IPS-20b (cell line): Measurements from ENCODE around the gene CAGE1.

Experiments
- H3K27ac ChIP-seq: one replicate; pipeline ENCODE4 v1.5.1; 2013; ENCODE audit warnings: low read length
- H3K27me3 ChIP-seq: 2 replicates; pipeline ENCODE4 v1.6.1; 2013; ENCODE audit warnings: mild to moderate bottlenecking, low read length, inconsistent platforms; ENCODE audit not compliant: insufficient read depth
- H3K36me3 ChIP-seq: 2 replicates; pipeline ENCODE4 v1.6.1; 2013; ENCODE audit warnings: low read depth, mild to moderate bottlenecking, inconsistent platforms, low read length, moderate library complexity; ENCODE audit not compliant: insufficient read depth
- H3K4me1 ChIP-seq: 2 replicates; pipeline ENCODE4 v1.6.1; 2013; ENCODE audit warnings: mild to moderate bottlenecking, control low read depth, inconsistent platforms, low read length, moderate library complexity; ENCODE audit not compliant: insufficient read depth
- H3K4me3 ChIP-seq: 2 replicates; pipeline ENCODE4 v1.5.1; 2013; ENCODE audit warnings: mild to moderate bottlenecking, low read length, inconsistent platforms
- H3K9ac ChIP-seq: 2 replicates; pipeline ENCODE4 v1.6.1; 2013; ENCODE audit warnings: low read depth, mild to moderate bottlenecking, inconsistent platforms, low read length, moderate library complexity
- H3K9me3 ChIP-seq: 2 replicates; pipeline ENCODE4 v1.6.1; 2013; ENCODE audit warnings: mild to moderate bottlenecking, low read depth, low read length, inconsistent platforms; ENCODE audit not compliant: insufficient read depth

Gene CAGE1

DNA sequence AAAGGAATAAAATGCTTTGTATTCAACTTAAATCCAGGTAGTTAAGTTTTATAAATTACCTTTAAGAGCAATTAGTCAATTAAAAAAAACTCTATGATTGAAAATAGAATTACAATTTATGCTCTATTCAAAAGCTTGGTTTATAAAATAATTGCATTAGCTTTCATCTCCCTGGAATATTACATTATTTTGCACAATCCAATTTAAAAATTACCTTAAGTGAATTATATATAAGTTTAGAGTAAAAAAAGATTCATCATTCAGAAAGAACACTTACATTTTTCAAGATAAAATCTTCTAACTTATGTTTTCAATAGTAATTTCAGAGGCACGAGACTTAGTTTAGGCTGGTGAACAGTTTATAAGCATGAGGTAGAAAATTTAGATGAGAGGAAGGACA, 91.4 kb downstream of the CAGE1 start:
- H3K36me3 ChIP-seq: peaks cover 99% of the 10 kb centered on the region
- H3K9ac ChIP-seq: no peak overlapping the region
- H3K4me1 ChIP-seq: no peaks in the 10 kb centered on the region
- H3K27me3 ChIP-seq: no peaks in the 10 kb centered on the region
- H3K4me3 ChIP-seq: no peak overlapping the region
- H3K27ac ChIP-seq: no peak overlapping the region
- no peaks in the 10 kb centered on the region for H3K9me3 ChIP-seq

DNA sequence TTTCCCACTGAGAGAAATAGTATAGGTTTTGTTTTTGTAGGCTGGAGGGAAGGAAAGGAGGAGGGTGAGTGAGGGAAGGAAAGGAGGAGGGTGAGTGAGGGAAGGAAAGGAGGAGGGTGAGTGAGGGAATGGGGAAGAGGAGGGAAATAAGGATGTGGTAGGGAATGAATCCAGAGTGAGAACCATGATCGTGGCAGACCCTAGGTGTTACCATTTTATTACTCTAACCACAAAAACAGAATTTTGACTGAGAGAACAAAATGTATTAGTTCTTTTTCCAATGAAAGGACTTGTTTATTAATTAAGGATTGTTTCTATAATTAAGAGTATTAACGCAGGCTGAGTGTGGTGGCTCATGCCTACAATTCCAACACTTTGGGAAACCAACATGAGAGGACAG, 92.9 kb downstream of the CAGE1 start:
- Histone ChIP-seq H3K9me3 (no peaks in the 10 kb centered on the region), H3K9ac (no peak overlapping the region), H3K4me3 (no peak overlapping the region), H3K27ac (no peak overlapping the region), H3K4me1 (no peaks in the 10 kb centered on the region), H3K36me3 (peaks cover 99% of the 10 kb centered on the region), H3K27me3 (no peaks in the 10 kb centered on the region)

DNA sequence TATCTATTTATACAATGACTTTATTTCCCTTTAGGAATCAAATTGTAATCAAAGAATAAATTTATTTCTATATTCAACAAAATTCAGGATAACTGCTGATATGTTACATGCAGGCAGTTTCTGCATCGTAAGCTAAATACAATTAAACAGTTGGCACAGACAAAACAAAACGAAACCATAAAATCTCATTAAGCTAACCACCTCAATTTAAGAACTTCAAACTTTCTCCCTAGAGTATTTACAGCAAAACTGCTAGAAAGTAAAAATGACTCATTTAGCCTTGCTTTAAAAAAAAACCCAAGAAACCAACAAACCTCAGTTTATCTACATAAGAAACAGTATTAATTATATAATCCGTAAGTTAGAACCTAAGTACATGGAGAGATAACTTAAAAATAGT, 93.6 kb downstream of the CAGE1 start:
- Histone ChIP-seq H3K9ac (no peak overlapping the region), H3K4me3 (no peak overlapping the region), H3K9me3 (no peaks in the 10 kb centered on the region), H3K27me3 (no peaks in the 10 kb centered on the region), H3K27ac (no peak overlapping the region), H3K36me3 (peaks cover 99% of the 10 kb centered on the region), H3K4me1 (no peaks in the 10 kb centered on the region)

DNA sequence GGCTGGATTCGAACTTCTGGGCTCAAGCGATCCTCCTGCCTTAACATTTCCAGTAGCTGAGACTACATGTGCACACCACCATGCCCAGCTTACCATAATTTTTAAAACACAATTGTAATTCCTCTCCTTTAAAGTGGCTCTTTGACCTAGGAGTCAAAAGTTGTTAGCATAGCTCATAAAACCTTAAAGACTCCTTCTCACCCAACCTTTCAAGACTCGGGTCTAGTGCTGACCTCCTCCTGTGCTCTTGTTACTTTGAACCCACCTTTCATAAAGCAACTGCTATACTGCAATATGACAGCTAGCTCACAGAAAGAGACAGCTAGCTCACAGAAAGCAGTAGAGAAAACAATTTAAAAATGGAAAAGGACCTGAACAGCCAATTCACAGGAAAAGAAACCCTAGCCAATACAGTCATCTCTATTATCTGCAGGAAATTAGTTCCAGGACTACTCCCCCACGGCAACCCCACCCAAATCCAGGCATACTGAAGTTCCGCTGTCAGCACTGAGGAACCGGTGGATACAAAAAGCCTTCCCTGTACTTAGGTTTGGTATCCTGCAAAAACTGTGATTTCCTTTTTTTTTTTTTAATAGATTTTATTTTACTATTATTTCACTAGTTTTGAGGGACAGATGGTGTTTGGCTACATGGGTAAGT, 96.8 kb downstream of the CAGE1 start:
- Histone ChIP-seq H3K9me3 (no peaks in the 10 kb centered on the region), H3K4me3 (no peak overlapping the region), H3K27me3 (no peaks in the 10 kb centered on the region), H3K36me3 (peaks cover 99% of the 10 kb centered on the region), H3K9ac (no peak overlapping the region), H3K27ac (no peak overlapping the region), H3K4me1 (no peaks in the 10 kb centered on the region)

DNA sequence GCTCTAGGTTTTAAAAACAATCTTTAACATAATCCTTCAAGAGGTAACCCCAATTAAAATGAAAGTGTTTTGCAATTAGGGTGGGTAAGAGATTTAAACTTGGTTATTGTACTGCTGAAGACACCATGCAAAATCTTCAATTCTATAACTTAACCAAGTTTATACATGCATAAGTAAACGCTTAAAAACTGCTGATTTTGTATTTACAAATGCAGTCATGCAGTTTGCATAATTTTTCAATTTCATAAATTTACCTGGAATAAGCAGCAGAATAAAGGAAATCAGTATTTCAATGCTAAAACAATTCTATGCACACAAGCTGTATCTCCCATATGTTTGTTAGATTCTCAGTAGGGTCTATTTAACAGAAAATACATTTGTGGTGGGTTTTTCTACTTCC, 99.5 kb downstream of the CAGE1 start:
- Histone ChIP-seq H3K4me3 (no peak overlapping the region), H3K27me3 (no peaks in the 10 kb centered on the region), H3K9me3 (no peaks in the 10 kb centered on the region), H3K27ac (no peak overlapping the region), H3K4me1 (no peaks in the 10 kb centered on the region), H3K36me3 (peaks cover 97% of the 10 kb centered on the region), H3K9ac (no peak overlapping the region)

DNA sequence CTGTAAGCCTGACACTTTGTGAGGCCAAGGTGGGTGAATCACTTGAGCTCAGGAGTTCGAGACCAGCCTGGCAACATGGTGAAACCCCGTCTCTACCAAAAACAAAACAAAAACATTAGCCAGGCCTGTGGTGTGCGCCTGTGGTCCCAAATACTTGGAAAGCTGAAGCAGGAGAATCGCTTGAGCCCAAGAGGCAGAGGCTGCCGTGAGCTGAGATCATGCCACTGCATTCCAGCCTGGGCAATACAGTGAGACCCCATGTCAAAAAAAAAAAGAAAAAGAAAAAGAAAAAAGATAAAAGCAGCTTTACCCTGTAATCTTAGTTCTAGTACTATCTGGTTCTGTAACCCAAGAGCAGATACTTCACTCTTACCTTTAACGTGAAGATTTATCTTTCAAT, 104.1 kb downstream of the CAGE1 start:
- H3K4me3 ChIP-seq: no peak overlapping the region
- peaks cover 63% of the 10 kb centered on the region for H3K36me3 ChIP-seq
- H3K9ac ChIP-seq: no peak overlapping the region
- H3K27ac ChIP-seq: no peak overlapping the region
- no peaks in the 10 kb centered on the region for H3K9me3 ChIP-seq
- H3K27me3 ChIP-seq: no peaks in the 10 kb centered on the region
- H3K4me1 ChIP-seq: no peaks in the 10 kb centered on the region

DNA sequence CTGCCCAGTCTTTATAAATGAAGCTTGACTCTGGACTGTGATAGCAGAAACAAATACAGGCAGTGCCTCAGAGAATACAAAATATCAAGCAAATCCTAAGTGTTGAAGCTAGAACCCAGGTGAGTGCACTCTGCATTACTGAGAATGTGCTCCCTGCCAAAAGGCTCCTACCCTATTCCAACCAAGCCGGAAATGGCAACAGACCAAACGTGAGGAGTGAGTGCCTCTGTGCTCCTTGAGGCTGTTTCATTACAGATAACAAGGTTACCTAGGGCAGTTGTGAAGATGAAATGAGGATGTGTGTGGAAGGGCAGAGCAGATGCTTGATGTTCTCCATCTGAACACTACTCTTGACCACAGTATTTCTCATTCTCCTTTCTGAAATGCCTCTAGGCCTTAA, 105.9 kb downstream of the CAGE1 start:
- Histone ChIP-seq H3K9ac (no peak overlapping the region), H3K4me3 (no peak overlapping the region), H3K4me1 (no peaks in the 10 kb centered on the region), H3K27me3 (no peaks in the 10 kb centered on the region), H3K27ac (no peak overlapping the region), H3K36me3 (peaks cover 45% of the 10 kb centered on the region), H3K9me3 (no peaks in the 10 kb centered on the region)

DNA sequence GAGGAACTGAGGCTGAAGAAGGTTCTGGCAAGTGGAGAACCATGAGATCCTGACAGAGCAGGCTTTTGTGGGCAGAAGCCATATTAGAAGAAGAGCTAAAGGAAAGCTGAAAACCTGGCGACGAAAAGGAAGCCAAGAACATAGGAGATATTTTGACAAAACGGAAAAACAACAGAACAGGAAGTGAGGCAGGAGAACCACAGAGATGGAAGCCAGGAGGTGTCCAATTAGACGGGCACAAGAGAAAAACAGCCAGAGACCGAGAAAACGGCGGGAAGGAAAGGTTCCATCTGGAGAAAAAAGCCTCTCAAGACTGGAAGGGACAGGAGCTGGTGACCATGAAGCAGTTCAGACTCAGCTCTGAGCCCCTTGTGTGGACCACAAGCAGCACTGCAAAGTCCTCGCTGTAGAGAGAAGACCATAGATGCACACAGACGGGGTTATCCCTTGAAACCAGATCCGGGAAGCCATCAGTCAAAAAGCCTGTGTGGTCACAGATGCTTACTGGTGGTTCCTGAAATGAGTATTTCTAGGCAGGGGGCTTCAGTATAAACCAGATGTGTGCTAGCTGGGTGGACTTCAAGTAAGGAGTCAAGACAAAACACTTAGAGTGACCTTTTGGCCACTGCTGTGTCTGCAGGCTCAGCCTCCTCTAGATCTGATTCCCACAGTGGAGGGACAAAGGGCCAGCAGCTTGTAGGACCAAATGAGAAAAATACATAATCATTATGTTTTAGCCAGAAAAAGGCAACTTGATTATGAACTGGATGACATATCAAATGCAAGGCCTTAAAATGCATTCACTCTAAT, 107.2 kb downstream of the CAGE1 start:
- Histone ChIP-seq H3K36me3 (peaks cover 32% of the 10 kb centered on the region), H3K27me3 (no peaks in the 10 kb centered on the region), H3K4me1 (no peaks in the 10 kb centered on the region), H3K9me3 (no peaks in the 10 kb centered on the region), H3K9ac (no peak overlapping the region), H3K27ac (no peak overlapping the region), H3K4me3 (no peak overlapping the region)
